Fibroblast of lung (primary cell): Measurements from ENCODE around the gene WSCD2.

Experiments
- CTCF ChIP-seq, 2 donors: IDR thresholded peaks in 1 of 2; conservative IDR thresholded peaks in 1 of 2; 1 replicate in 1 of 2; 2 replicates in 1 of 2; pipeline ENCODE4 v1.5.1; 2011 to 2012; ENCODE audit warnings: low read length in 2 of 2, control low read depth in 1 of 2, inconsistent platforms in 1 of 2, low read depth in 1 of 2, mild to moderate bottlenecking in 1 of 2
- EZH2 ChIP-seq: IDR thresholded peaks from 2 replicates; pipeline ENCODE4 v1.5.1; 2012; ENCODE audit warnings: low read length, control low read depth, mild to moderate bottlenecking; ENCODE audit errors: missing control alignments

GRCh38 chr12:108287227-108287626, 158.1 kb downstream of the WSCD2 start:
- TF ChIP-seq CTCF (conservative IDR thresholded peaks at IDR 0.05 in 1 of 2, IDR thresholded peaks at IDR 0.05 in 1 of 2; ENCODE audit: low read depth in 1 of 2, low read length in 2 of 2) (no peak), EZH2 (no peak)
